H1 (cell line): Measurements from ENCODE around the gene TSPAN6. TPM values are rescaled to one million over a fixed set of nuclear protein-coding genes. Genes with fewer than 3 reads are reported as not detected.

Experiments
- CTCF ChIA-PET: fragments of 300-600 bp; sonication (Branson Sonifier 250); formaldehyde crosslinking; loops from one replicate; lab custom pipeline; 2021; ENCODE audit not compliant: partially characterized antibody; lab: Charles Lee
- POLR2A ChIA-PET: fragments of 300-600 bp; sonication (Branson Sonifier 250); formaldehyde crosslinking; loops from one replicate; lab custom pipeline; 2021; ENCODE audit warnings: inconsistent platforms; ENCODE audit not compliant: partially characterized antibody; lab: Charles Lee
- DNase-seq, 2 experiments: peaks; one replicate each; pipeline versions ENCODE4 v3.0.0 to v3.0.0-alpha.2; 2010 to 2022; ENCODE audit warnings: low spot score in 2 of 2, low read depth in 1 of 2, mixed read lengths in 1 of 2
- FAIRE-seq: peaks from 2 replicates; lab custom pipeline; 2011; peaks lifted over from hg19 to GRCh38; lab: Jason Lieb, UNC
- H2AFZ ChIP-seq: 2 replicates; pipeline ENCODE4 v1.8.1; 2012; ENCODE audit warnings: low read length, inconsistent platforms
- H2AK5ac ChIP-seq: 2 replicates; pipeline ENCODE4 v1.6.1; 2013; ENCODE audit warnings: low read depth, low read length
- H2BK120ac ChIP-seq: replicated peaks from 2 replicates; pipeline ENCODE3; 2013; ENCODE audit warnings: low read depth, low read length, inconsistent platforms
- H2BK12ac ChIP-seq: 2 replicates; pipeline ENCODE4 v1.6.1; 2013; ENCODE audit warnings: low read depth, low read length
- H2BK15ac ChIP-seq: 2 replicates; pipeline ENCODE4 v1.6.1; 2013; ENCODE audit warnings: low read length
- H2BK20ac ChIP-seq: 2 replicates; pipeline ENCODE4 v1.6.1; 2013; ENCODE audit warnings: low read length
- H2BK5ac ChIP-seq: 2 replicates; pipeline ENCODE4 v1.6.1; 2013; ENCODE audit warnings: low read depth, low read length
- H3K14ac ChIP-seq: 2 replicates; pipeline ENCODE4 v1.6.1; 2013; ENCODE audit warnings: inconsistent platforms; ENCODE audit not compliant: insufficient read length
- H3K18ac ChIP-seq: 2 replicates; pipeline ENCODE4 v1.6.1; 2013; ENCODE audit warnings: low read length; ENCODE audit errors: extremely low read depth
- H3K23ac ChIP-seq: 2 replicates; pipeline ENCODE4 v1.6.1; 2013; ENCODE audit warnings: inconsistent platforms; ENCODE audit not compliant: insufficient read length
- H3K23me2 ChIP-seq: 2 replicates; pipeline ENCODE4 v1.6.1; 2013; ENCODE audit warnings: low read depth, low read length
- H3K27ac ChIP-seq: 2 replicates; pipeline ENCODE4 v1.6.1; 2011; ENCODE audit warnings: low read depth, low read length, inconsistent platforms
- H3K27me3 ChIP-seq, 4 experiments: replicated peaks in 1 of 4; 1 replicate in 1 of 4; 2 replicates in 3 of 4; pipeline versions ENCODE4 v1.6.1 to v1.8.1; 2011 to 2013; ENCODE audit warnings: low read length in 3 of 4, mild to moderate bottlenecking in 3 of 4, inconsistent platforms in 2 of 4, mixed read lengths in 2 of 4, moderate library complexity in 1 of 4; ENCODE audit not compliant: control insufficient read depth in 3 of 4, insufficient read depth in 3 of 4; ENCODE audit errors: extremely low read depth in 1 of 4
- H3K36me3 ChIP-seq, 4 experiments: 2 replicates each; pipeline versions ENCODE4 v1.6.1 to v1.8.1; 2011 to 2013; ENCODE audit warnings: mild to moderate bottlenecking in 4 of 4, low read length in 3 of 4, moderate library complexity in 2 of 4, control low read depth in 1 of 4, inconsistent platforms in 1 of 4; ENCODE audit not compliant: insufficient read depth in 4 of 4, control insufficient read depth in 2 of 4
- H3K4ac ChIP-seq: replicated peaks from 2 replicates; pipeline ENCODE3; 2013; ENCODE audit warnings: low read length, low read depth, mixed read lengths, inconsistent platforms; ENCODE audit not compliant: insufficient read length
- H3K4me1 ChIP-seq, 4 experiments: replicated peaks in 1 of 4; 1 replicate in 1 of 4; 2 replicates in 3 of 4; pipeline versions ENCODE4 v1.6.1 to v1.8.1; 2011 to 2013; ENCODE audit warnings: low read length in 3 of 4, inconsistent platforms in 2 of 4, mixed read lengths in 1 of 4; ENCODE audit not compliant: insufficient read depth in 4 of 4, control insufficient read depth in 3 of 4
- H3K4me2 ChIP-seq, 2 experiments: 2 replicates each; pipeline versions ENCODE4 v1.6.1 to v1.8.1; 2011 to 2013; ENCODE audit warnings: low read depth in 2 of 2, low read length in 2 of 2, control low read depth in 1 of 2, inconsistent platforms in 1 of 2, mild to moderate bottlenecking in 1 of 2; ENCODE audit not compliant: insufficient read depth in 1 of 2
- H3K4me3 ChIP-seq, 4 experiments: fragments of 200-600, 300-600 bp in 1 of 4; sonication (generic), shearing (Covaris generic), sonication (Bioruptor Twin) in 1 of 4; 2 replicates each; pipeline versions ENCODE4 v1.5.1 to v1.8.1; 2011 to 2016; ENCODE audit warnings: low read length in 4 of 4, low read depth in 3 of 4, control low read depth in 2 of 4, inconsistent platforms in 2 of 4, mild to moderate bottlenecking in 2 of 4, mixed read lengths in 1 of 4, moderate library complexity in 1 of 4; ENCODE audit not compliant: insufficient read depth in 2 of 4; ENCODE audit errors: extremely low read depth in 1 of 4
- H3K56ac ChIP-seq: replicated peaks from 2 replicates; pipeline ENCODE3; 2013; ENCODE audit warnings: low read depth, mild to moderate bottlenecking, mixed read lengths, low read length, inconsistent platforms; ENCODE audit not compliant: insufficient read length
- H3K79me1 ChIP-seq: 2 replicates; pipeline ENCODE4 v1.6.1; 2013; ENCODE audit warnings: low read depth, low read length, control low read depth
- H3K79me2 ChIP-seq, 2 experiments: 2 replicates each; pipeline versions ENCODE4 v1.6.1 to v1.8.1; 2012 to 2013; ENCODE audit warnings: low read length in 2 of 2, mild to moderate bottlenecking in 2 of 2, inconsistent platforms in 1 of 2; ENCODE audit not compliant: insufficient read depth in 2 of 2, control insufficient read depth in 1 of 2
- H3K9ac ChIP-seq, 4 experiments: replicated peaks in 1 of 4; 1 replicate in 1 of 4; 2 replicates in 3 of 4; pipeline versions ENCODE4 v1.6.1 to v1.8.1; 2011 to 2013; ENCODE audit warnings: low read depth in 3 of 4, low read length in 3 of 4, control low read depth in 2 of 4, mild to moderate bottlenecking in 2 of 4, moderate library complexity in 2 of 4, inconsistent platforms in 1 of 4; ENCODE audit errors: extremely low read depth in 1 of 4
- H3K9me3 ChIP-seq, 2 experiments: 2 replicates each; pipeline versions ENCODE4 v1.6.1 to v1.8.1; 2012 to 2013; ENCODE audit warnings: mild to moderate bottlenecking in 2 of 2, moderate library complexity in 2 of 2, control low read depth in 1 of 2, inconsistent platforms in 1 of 2, low read depth in 1 of 2, low read length in 1 of 2, mixed read lengths in 1 of 2; ENCODE audit not compliant: insufficient read depth in 2 of 2
- H4K20me1 ChIP-seq, 2 experiments: replicated peaks in 1 of 2; 2 replicates each; pipeline versions ENCODE3 to v1.8.1; 2011 to 2013; ENCODE audit warnings: inconsistent platforms in 2 of 2, low read length in 2 of 2, mild to moderate bottlenecking in 1 of 2; ENCODE audit not compliant: insufficient read depth in 2 of 2, control insufficient read depth in 1 of 2
- H4K5ac ChIP-seq: 2 replicates; pipeline ENCODE4 v1.6.1; 2013; ENCODE audit warnings: low read length, low read depth, mixed read lengths, inconsistent platforms; ENCODE audit not compliant: insufficient read length
- H4K8ac ChIP-seq: 2 replicates; pipeline ENCODE4 v1.8.0; 2013; ENCODE audit warnings: mild to moderate bottlenecking, moderate library complexity, low read length, inconsistent platforms; ENCODE audit not compliant: insufficient read depth; ENCODE audit errors: extremely low read depth
- H4K91ac ChIP-seq: replicated peaks from 2 replicates; pipeline ENCODE3; 2013; ENCODE audit warnings: low read length, mixed read lengths, inconsistent platforms; ENCODE audit not compliant: insufficient read length
- POLR2AphosphoS5 ChIP-seq: IDR thresholded peaks from 2 replicates; pipeline ENCODE4 v1.6.1; 2011; ENCODE audit warnings: low read depth, low read length
- WGBS, 2 experiments: shearing (Covaris generic) in 1 of 2; methylation state at CpG; one replicate each; pipeline versions ENCODE4 v1.1.6 to v1.1.7; 2013 to 2015; ENCODE audit warnings: low lambda C conversion rate in 2 of 2, mixed read lengths in 2 of 2, inconsistent platforms in 1 of 2, low coverage in 1 of 2, missing lambda C conversion rate in 1 of 2; ENCODE audit not compliant: insufficient replicate concordance in 2 of 2, insufficient coverage in 1 of 2, insufficient read length in 1 of 2; ENCODE audit errors: extremely low coverage in 1 of 2, missing lambda C conversion rate in 1 of 2; 5-methylcytosine and 5-hydroxymethylcytosine counted together
- polyA plus RNA-seq, 7 experiments: library from polyadenylated mRNA; depleted of rRNA in 3 of 7; stranded (reverse) in 5 of 7; unstranded in 2 of 7; fragments of >200 nt in 5 of 7; fragments of 200-250 nt in 2 of 7; gene quantifications; 1 replicate in 5 of 7; 2 replicates in 1 of 7; 4 replicates in 1 of 7; pipeline versions ENCODE4 v1.2.1 to v1.2.3, GENCODE V29; 2011 to 2013; ENCODE audit warnings: missing spikeins in 2 of 7, mixed read lengths in 2 of 7
- total RNA-seq: library from RNA; stranded (reverse); fragmentation: NEBNext Ultra II Directional; extraction: Animal tissue kit (Norgen Biotek cat#: 25700); gene quantifications from 2 replicates; pipeline ENCODE4 v1.2.1, GENCODE V29; 2021

The TSPAN6 gene
- total and polyA plus RNA-seq, 2 of the 8 experiments (the other 6 are each of a cell fraction or from before 2014, with no cell fraction given), result 58.1 to 67.7 TPM

- no peak for DNase-seq
- H4K91ac ChIP-seq, result no peak overlapping the region
- CTCF ChIA-PET, result no interaction called here
Observed at GRCh38 chrX:100600758-100601157, 35.8 kb downstream of the TSPAN6 start.

More at GRCh38 chrX:100600758-100601157, 35.8 kb downstream of the TSPAN6 start:
- Histone ChIP-seq H2BK5ac (no peak overlapping the region), H3K9ac (no peak overlapping the region), H3K4me3 (no peak overlapping the region), H2BK15ac (no peak overlapping the region), H4K8ac (no peak overlapping the region), H3K79me2 (no peaks in the 10 kb centered on the region), H3K9me3 (no peaks in the 10 kb centered on the region), H2BK12ac (no peak overlapping the region), H3K23ac (no peak overlapping the region), H2BK20ac (no peak overlapping the region), H3K4me1 (peaks cover 0 to 9% (median 0%) of the 10 kb centered on the region in 4 experiments; a peak in 2 of 7 replicates), H3K4me2 (no peak overlapping the region), H3K23me2 (no peaks in the 10 kb centered on the region), H3K4ac (no peak overlapping the region), H3K56ac (no peak overlapping the region), H3K27ac (no peak overlapping the region), H2AFZ (no peak overlapping the region), H3K36me3 (no peaks in the 10 kb centered on the region), H3K27me3 (no peaks in the 10 kb centered on the region), H2AK5ac (no peak overlapping the region), H3K79me1 (no peaks in the 10 kb centered on the region), H4K20me1 (no peaks in the 10 kb centered on the region), H4K5ac (no peak overlapping the region), H3K18ac (no peak overlapping the region; the same call in 1 of the 2 replicates), H3K14ac (no peak overlapping the region), H2BK120ac (no peak overlapping the region)
- no peak for TF ChIP-seq POLR2AphosphoS5
- 88% methylated on average over 1 of the region's 1 CpG; no CpG with 5 or more reads in 1 of the 2 experiments for WGBS, 2 experiments
- FAIRE-seq, result no peak
- POLR2A ChIA-PET, result interaction anchor here (1.4 kb wide), 1 partner anchor 36 kb away, joined by 5 read pairs; the partner anchor contains the start of gene TSPAN6
